WTC11 (cell line): ENCODE results near the gene IL20RA.

ENCODE experiments used
- ATF3 ChIP-seq: sonication (generic); formaldehyde crosslinking; conservative IDR thresholded peaks from 2 replicates; pipeline ENCODE4 v1.8.1; 2022; ENCODE audit warnings: mild to moderate bottlenecking, missing genetic modification reagents
- GABPB1 ChIP-seq: sonication (generic); formaldehyde crosslinking; IDR thresholded peaks from 2 replicates; pipeline ENCODE4 v1.8.1; 2023; ENCODE audit warnings: mild to moderate bottlenecking, missing genetic modification reagents
- ZNF121 ChIP-seq: sonication (generic); formaldehyde crosslinking; IDR thresholded peaks from 2 replicates; pipeline ENCODE4 v1.8.0; 2023; ENCODE audit warnings: missing genetic modification reagents
- TF ChIP-seq, protein P1 (sequence below): fragments of 200-600 bp; IDR thresholded peaks from 2 replicates; pipeline ENCODE4 v1.8.0; 2022; ENCODE audit warnings: antibody characterized with exemption
- TF ChIP-seq, protein P2 (sequence below): sonication (generic); formaldehyde crosslinking; IDR thresholded peaks from 2 replicates; pipeline ENCODE4 v1.8.1; 2023; ENCODE audit warnings: mild to moderate bottlenecking, missing genetic modification reagents, moderate library complexity
- TF ChIP-seq, protein P3 (sequence below): sonication (generic); formaldehyde crosslinking; IDR thresholded peaks from 2 replicates; pipeline ENCODE4 v1.8.0; 2023; ENCODE audit warnings: missing genetic modification reagents, mild to moderate bottlenecking, borderline replicate concordance
- TF ChIP-seq, protein P4 (sequence below): sonication (generic); formaldehyde crosslinking; IDR thresholded peaks from 2 replicates; pipeline ENCODE4 v1.8.1; 2023; ENCODE audit warnings: mild to moderate bottlenecking, missing genetic modification reagents, moderate library complexity

- TF ChIP-seq, protein P1, sequence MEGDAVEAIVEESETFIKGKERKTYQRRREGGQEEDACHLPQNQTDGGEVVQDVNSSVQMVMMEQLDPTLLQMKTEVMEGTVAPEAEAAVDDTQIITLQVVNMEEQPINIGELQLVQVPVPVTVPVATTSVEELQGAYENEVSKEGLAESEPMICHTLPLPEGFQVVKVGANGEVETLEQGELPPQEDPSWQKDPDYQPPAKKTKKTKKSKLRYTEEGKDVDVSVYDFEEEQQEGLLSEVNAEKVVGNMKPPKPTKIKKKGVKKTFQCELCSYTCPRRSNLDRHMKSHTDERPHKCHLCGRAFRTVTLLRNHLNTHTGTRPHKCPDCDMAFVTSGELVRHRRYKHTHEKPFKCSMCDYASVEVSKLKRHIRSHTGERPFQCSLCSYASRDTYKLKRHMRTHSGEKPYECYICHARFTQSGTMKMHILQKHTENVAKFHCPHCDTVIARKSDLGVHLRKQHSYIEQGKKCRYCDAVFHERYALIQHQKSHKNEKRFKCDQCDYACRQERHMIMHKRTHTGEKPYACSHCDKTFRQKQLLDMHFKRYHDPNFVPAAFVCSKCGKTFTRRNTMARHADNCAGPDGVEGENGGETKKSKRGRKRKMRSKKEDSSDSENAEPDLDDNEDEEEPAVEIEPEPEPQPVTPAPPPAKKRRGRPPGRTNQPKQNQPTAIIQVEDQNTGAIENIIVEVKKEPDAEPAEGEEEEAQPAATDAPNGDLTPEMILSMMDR, result no peak
- TF ChIP-seq ZNF121 (CRISPR knock-in tag) (no peak), GABPB1 (CRISPR knock-in tag) (no peak), ATF3 (no peak)
- TF ChIP-seq, protein P2, sequence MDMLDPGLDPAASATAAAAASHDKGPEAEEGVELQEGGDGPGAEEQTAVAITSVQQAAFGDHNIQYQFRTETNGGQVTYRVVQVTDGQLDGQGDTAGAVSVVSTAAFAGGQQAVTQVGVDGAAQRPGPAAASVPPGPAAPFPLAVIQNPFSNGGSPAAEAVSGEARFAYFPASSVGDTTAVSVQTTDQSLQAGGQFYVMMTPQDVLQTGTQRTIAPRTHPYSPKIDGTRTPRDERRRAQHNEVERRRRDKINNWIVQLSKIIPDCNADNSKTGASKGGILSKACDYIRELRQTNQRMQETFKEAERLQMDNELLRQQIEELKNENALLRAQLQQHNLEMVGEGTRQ, result no peak
- TF ChIP-seq, protein P3, sequence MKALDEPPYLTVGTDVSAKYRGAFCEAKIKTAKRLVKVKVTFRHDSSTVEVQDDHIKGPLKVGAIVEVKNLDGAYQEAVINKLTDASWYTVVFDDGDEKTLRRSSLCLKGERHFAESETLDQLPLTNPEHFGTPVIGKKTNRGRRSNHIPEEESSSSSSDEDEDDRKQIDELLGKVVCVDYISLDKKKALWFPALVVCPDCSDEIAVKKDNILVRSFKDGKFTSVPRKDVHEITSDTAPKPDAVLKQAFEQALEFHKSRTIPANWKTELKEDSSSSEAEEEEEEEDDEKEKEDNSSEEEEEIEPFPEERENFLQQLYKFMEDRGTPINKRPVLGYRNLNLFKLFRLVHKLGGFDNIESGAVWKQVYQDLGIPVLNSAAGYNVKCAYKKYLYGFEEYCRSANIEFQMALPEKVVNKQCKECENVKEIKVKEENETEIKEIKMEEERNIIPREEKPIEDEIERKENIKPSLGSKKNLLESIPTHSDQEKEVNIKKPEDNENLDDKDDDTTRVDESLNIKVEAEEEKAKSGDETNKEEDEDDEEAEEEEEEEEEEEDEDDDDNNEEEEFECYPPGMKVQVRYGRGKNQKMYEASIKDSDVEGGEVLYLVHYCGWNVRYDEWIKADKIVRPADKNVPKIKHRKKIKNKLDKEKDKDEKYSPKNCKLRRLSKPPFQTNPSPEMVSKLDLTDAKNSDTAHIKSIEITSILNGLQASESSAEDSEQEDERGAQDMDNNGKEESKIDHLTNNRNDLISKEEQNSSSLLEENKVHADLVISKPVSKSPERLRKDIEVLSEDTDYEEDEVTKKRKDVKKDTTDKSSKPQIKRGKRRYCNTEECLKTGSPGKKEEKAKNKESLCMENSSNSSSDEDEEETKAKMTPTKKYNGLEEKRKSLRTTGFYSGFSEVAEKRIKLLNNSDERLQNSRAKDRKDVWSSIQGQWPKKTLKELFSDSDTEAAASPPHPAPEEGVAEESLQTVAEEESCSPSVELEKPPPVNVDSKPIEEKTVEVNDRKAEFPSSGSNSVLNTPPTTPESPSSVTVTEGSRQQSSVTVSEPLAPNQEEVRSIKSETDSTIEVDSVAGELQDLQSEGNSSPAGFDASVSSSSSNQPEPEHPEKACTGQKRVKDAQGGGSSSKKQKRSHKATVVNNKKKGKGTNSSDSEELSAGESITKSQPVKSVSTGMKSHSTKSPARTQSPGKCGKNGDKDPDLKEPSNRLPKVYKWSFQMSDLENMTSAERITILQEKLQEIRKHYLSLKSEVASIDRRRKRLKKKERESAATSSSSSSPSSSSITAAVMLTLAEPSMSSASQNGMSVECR (CRISPR knock-in tag), result no peak
- TF ChIP-seq, protein P4, sequence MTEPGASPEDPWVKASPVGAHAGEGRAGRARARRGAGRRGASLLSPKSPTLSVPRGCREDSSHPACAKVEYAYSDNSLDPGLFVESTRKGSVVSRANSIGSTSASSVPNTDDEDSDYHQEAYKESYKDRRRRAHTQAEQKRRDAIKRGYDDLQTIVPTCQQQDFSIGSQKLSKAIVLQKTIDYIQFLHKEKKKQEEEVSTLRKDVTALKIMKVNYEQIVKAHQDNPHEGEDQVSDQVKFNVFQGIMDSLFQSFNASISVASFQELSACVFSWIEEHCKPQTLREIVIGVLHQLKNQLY (CRISPR knock-in tag), result no peak
These were observed 41.3 kb upstream of the IL20RA start for GRCh38 chr6:137086031-137086430.
